HepG2 (cell line): ENCODE measurements around the gene DLG2. TPM values are rescaled to one million over a fixed set of nuclear protein-coding genes. Genes with fewer than 3 reads are reported as not detected.

ENCODE experiments used
- ATAC-seq: fragments of 200-7000 bp; cut with Tn5 transposase; 3 replicates; pipeline ENCODE4 v1.9.1; 2020; ENCODE audit warnings: mild to moderate bottlenecking, moderate library complexity
- BruUV-seq: library from RNA; stranded (reverse); fragments of 400-500 nt; replicated peaks from 2 replicates; lab custom pipeline; 2021; lab: Mats Ljungman, UMichigan
- CTCF ChIA-PET: fragments of 300-600 bp; formaldehyde crosslinking; extraction: SDS; loops from one replicate; lab custom pipeline; 2021; ENCODE audit warnings: low total read pairs, inconsistent platforms, low intra/inter-chr PET ratio; lab: Yijun Ruan, JAX
- POLR2A ChIA-PET: fragments of 350-600 bp; sonication (Branson Sonifier 250); formaldehyde crosslinking; loops from one replicate; lab custom pipeline; 2020; ENCODE audit warnings: antibody characterized with exemption, inconsistent platforms; lab: Yijun Ruan, JAX
- DNase-seq: peaks from one replicate; pipeline ENCODE4 v3.0.0-alpha.2; 2015; ENCODE audit warnings: low spot score
- FAIRE-seq: peaks from 3 replicates; lab custom pipeline; 2011; peaks lifted over from hg19 to GRCh38; lab: Jason Lieb, UNC
- H2AFZ ChIP-seq: one replicate; pipeline ENCODE4 v1.6.1; 2011; ENCODE audit warnings: low read length, inconsistent platforms
- H3K27ac ChIP-seq: fragments of 300-600 bp; 3 replicates; pipeline ENCODE4 v1.8.0; 2011; ENCODE audit warnings: mixed run types, mild to moderate bottlenecking, mixed read lengths, low read length, inconsistent platforms; ENCODE audit not compliant: insufficient read depth; ENCODE audit errors: extremely low read length
- H3K27me3 ChIP-seq, 2 experiments: fragments of 200-600 bp in 1 of 2; 2 replicates in 1 of 2; 3 replicates in 1 of 2; pipeline versions ENCODE4 v1.6.0 to v1.8.0; 2011; ENCODE audit warnings: low read length in 2 of 2, mild to moderate bottlenecking in 2 of 2, moderate library complexity in 2 of 2, inconsistent platforms in 1 of 2; ENCODE audit not compliant: insufficient read depth in 2 of 2, control insufficient read depth in 1 of 2
- H3K36me3 ChIP-seq, 2 experiments: fragments of 200-600 bp in 1 of 2; replicated peaks in 1 of 2; 2 replicates in 1 of 2; 3 replicates in 1 of 2; pipeline versions ENCODE4 v1.5.1 to v1.8.0; 2011; ENCODE audit warnings: low read length in 2 of 2, inconsistent platforms in 1 of 2; ENCODE audit not compliant: insufficient read depth in 2 of 2, control insufficient read depth in 1 of 2
- H3K4me1 ChIP-seq: 2 replicates; pipeline ENCODE4 v1.5.1; 2012; ENCODE audit warnings: low read length, inconsistent platforms; ENCODE audit not compliant: insufficient read depth
- H3K4me2 ChIP-seq: 2 replicates; pipeline ENCODE4 v1.6.0; 2011; ENCODE audit warnings: low read depth, low read length, inconsistent platforms
- H3K4me3 ChIP-seq, 3 experiments: fragments of 200-600 bp in 1 of 3; sonication (generic), shearing (Covaris generic) in 1 of 3; replicated peaks in 1 of 3; 2 replicates each; pipeline ENCODE4 v1.5.1; 2011 to 2016; ENCODE audit warnings: low read length in 3 of 3, inconsistent platforms in 2 of 3, low read depth in 2 of 3, mild to moderate bottlenecking in 2 of 3, control low read depth in 1 of 3, mixed read lengths in 1 of 3; ENCODE audit not compliant: insufficient read depth in 1 of 3
- H3K79me2 ChIP-seq: one replicate; pipeline ENCODE4 v1.6.1; 2011; ENCODE audit warnings: low read length, inconsistent platforms; ENCODE audit not compliant: insufficient read depth
- H3K9ac ChIP-seq: 2 replicates; pipeline ENCODE4 v1.6.0; 2011; ENCODE audit warnings: mild to moderate bottlenecking, low read depth, low read length, inconsistent platforms; ENCODE audit not compliant: insufficient read depth
- H3K9me3 ChIP-seq: 2 replicates; pipeline ENCODE4 v1.5.1; 2012; ENCODE audit warnings: mild to moderate bottlenecking, low read length
- H4K20me1 ChIP-seq: 2 replicates; pipeline ENCODE4 v1.6.0; 2011; ENCODE audit warnings: inconsistent platforms, mild to moderate bottlenecking, low read length, moderate library complexity; ENCODE audit not compliant: insufficient read depth
- DBP ChIP-seq: sonication (generic); formaldehyde crosslinking; IDR thresholded peaks from 2 replicates; pipeline ENCODE4 v1.4.0; 2020; ENCODE audit warnings: missing genetic modification reagents; ENCODE audit errors: not compliant biosample characterization
- ETV5 ChIP-seq: IDR thresholded peaks from 2 replicates; pipeline ENCODE4 v1.6.1; 2018; ENCODE audit warnings: missing biosample characterization, missing genetic modification reagents, inconsistent platforms, borderline replicate concordance
- FOXC1 ChIP-seq: sonication (generic); formaldehyde crosslinking; IDR thresholded peaks from 2 replicates; pipeline ENCODE4 v1.8.0; 2022; ENCODE audit warnings: mild to moderate bottlenecking, missing genetic modification reagents, borderline replicate concordance
- FOXP4 ChIP-seq: sonication (generic); formaldehyde crosslinking; IDR thresholded peaks from 2 replicates; pipeline ENCODE4 v1.4.0; 2020; ENCODE audit warnings: missing genetic modification reagents
- HOXA3 ChIP-seq: sonication (generic); formaldehyde crosslinking; IDR thresholded peaks from 2 replicates; pipeline ENCODE4 v1.5.0; 2020; ENCODE audit warnings: missing genetic modification reagents
- ISL2 ChIP-seq: sonication (generic); formaldehyde crosslinking; IDR thresholded peaks from 2 replicates; pipeline ENCODE4 v1.5.0; 2020; ENCODE audit warnings: missing genetic modification reagents
- PITX1 ChIP-seq: sonication (generic); formaldehyde crosslinking; IDR thresholded peaks from 2 replicates; pipeline ENCODE4 v1.5.1; 2020; ENCODE audit warnings: mild to moderate bottlenecking, missing genetic modification reagents
- PLRG1 ChIP-seq: fragments of 450-650 bp; conservative IDR thresholded peaks from 2 replicates; pipeline ENCODE4 v1.6.1; 2016
- PTBP1 ChIP-seq: fragments of 200-400 bp; formaldehyde crosslinking; IDR thresholded peaks from 2 replicates; pipeline ENCODE4 v1.6.1; 2018; ENCODE audit warnings: low read length, low read depth; ENCODE audit not compliant: poor library complexity, severe bottlenecking
- RAD21 ChIP-seq: fragments of 450-650 bp; formaldehyde crosslinking; IDR thresholded peaks from 2 replicates; pipeline ENCODE4 v1.5.0; 2020; ENCODE audit warnings: mild to moderate bottlenecking
- RBM39 ChIP-seq: fragments of 200-400 bp; formaldehyde crosslinking; IDR thresholded peaks from one replicate; pipeline ENCODE4 v1.6.1; 2018; ENCODE audit warnings: antibody characterized with exemption, mild to moderate bottlenecking, low read depth, low read length; ENCODE audit not compliant: poor library complexity, severe bottlenecking
- RFX3 ChIP-seq: IDR thresholded peaks from 2 replicates; pipeline ENCODE4 v1.6.1; 2016; ENCODE audit warnings: missing biosample characterization, missing genetic modification reagents
- SIX4 ChIP-seq: sonication (generic); formaldehyde crosslinking; IDR thresholded peaks from 2 replicates; pipeline ENCODE4 v1.4.0; 2020; ENCODE audit warnings: missing genetic modification reagents
- SKIL ChIP-seq: sonication (generic); formaldehyde crosslinking; IDR thresholded peaks from 2 replicates; pipeline ENCODE4 v1.8.0; 2022; ENCODE audit warnings: missing genetic modification reagents, mild to moderate bottlenecking, moderate library complexity, borderline replicate concordance
- TAF15 ChIP-seq: fragments of 200-400 bp; formaldehyde crosslinking; IDR thresholded peaks from one replicate; pipeline ENCODE4 v1.6.1; 2018; ENCODE audit warnings: mild to moderate bottlenecking, low read depth, low read length; ENCODE audit not compliant: poor library complexity, severe bottlenecking
- ZFP37 ChIP-seq: sonication (generic); formaldehyde crosslinking; IDR thresholded peaks from 2 replicates; pipeline ENCODE4 v1.4.0; 2020; ENCODE audit warnings: missing genetic modification reagents, borderline replicate concordance
- ZNF383 ChIP-seq: sonication (generic); formaldehyde crosslinking; IDR thresholded peaks from 2 replicates; pipeline ENCODE4 v1.4.0; 2020; ENCODE audit warnings: missing genetic modification reagents, mild to moderate bottlenecking, borderline replicate concordance
- ZNF563 ChIP-seq: sonication (generic); formaldehyde crosslinking; IDR thresholded peaks from 2 replicates; pipeline ENCODE4 v1.8.0; 2022; ENCODE audit warnings: mild to moderate bottlenecking, moderate library complexity, missing genetic modification reagents
- ZNF614 ChIP-seq: IDR thresholded peaks from 2 replicates; pipeline ENCODE4 v1.6.1; 2018; ENCODE audit warnings: missing biosample characterization, missing genetic modification reagents, inconsistent platforms, borderline replicate concordance
- ZNF703 ChIP-seq: sonication (generic); formaldehyde crosslinking; IDR thresholded peaks from 2 replicates; pipeline ENCODE4 v1.5.1; 2020; ENCODE audit warnings: missing genetic modification reagents, mild to moderate bottlenecking, moderate library complexity, borderline replicate concordance
- ZZZ3 ChIP-seq: sonication (generic); formaldehyde crosslinking; IDR thresholded peaks from 2 replicates; pipeline ENCODE4 v1.4.0; 2020; ENCODE audit warnings: missing genetic modification reagents, mild to moderate bottlenecking, borderline replicate concordance
- in situ Hi-C: cut with HindIII; loops from 2 replicates; pipeline ENCODE4 v1.10.0; 2017; ENCODE audit warnings: low pct_unique_long_range_greater_than_20kb; ENCODE audit not compliant: extremely low pct_ligation_motif_present
- intact Hi-C: fragments of 100-400 bp; cut with micrococcal nuclease; formaldehyde crosslinking; loops from one replicate; pipeline ENCODE4 v1.10.0; 2022; ENCODE audit not compliant: unreplicated experiment
- polyA plus RNA-seq, 8 experiments: library from polyadenylated mRNA; depleted of rRNA in 3 of 8; stranded (reverse) in 7 of 8; unstranded in 1 of 8; fragments of >200 nt; fragmentation: Illumina TruSeq in 4 of 8; extraction: Trizol in 4 of 8; gene quantifications; 2 replicates each; pipeline versions ENCODE4 v1.2.1 to v1.2.3, GENCODE V29; 2011 to 2016; ENCODE audit warnings: low read depth in 4 of 8, missing spikeins in 1 of 8, mixed read lengths in 1 of 8; ENCODE audit not compliant: insufficient read depth in 1 of 8
- total RNA-seq, 5 experiments: library from RNA; depleted of rRNA; stranded (reverse); fragments of >200 nt; fragmentation: Illumina TruSeq; extraction: Trizol; gene quantifications; 2 replicates each; pipeline ENCODE4 v1.2.3, GENCODE V29; 2016; ENCODE audit warnings: low read depth in 1 of 5

The DLG2 gene
- total and polyA plus RNA-seq, 2 of the 13 experiments (the other 11 are each of a cell fraction or from before 2014, with no cell fraction given), result 0.46 to 1.0 TPM

- TF ChIP-seq TAF15, result no peak
- TF ChIP-seq FOXP4 (CRISPR knock-in tag), result no peak
- no peak for TF ChIP-seq SKIL (CRISPR knock-in tag)
- TF ChIP-seq SIX4, result no peak
- no peak for TF ChIP-seq ZNF563 (CRISPR knock-in tag)
- TF ChIP-seq ZZZ3 (CRISPR knock-in tag), result no peak
- no peak for TF ChIP-seq HOXA3
- no peak for TF ChIP-seq PTBP1
- no peak for TF ChIP-seq ZNF703 (CRISPR knock-in tag)
Measured at GRCh38 chr11:84833488-84834088, 793.6 kb downstream of the DLG2 start (continued).

GRCh38 chr11:84830372-84830771, 796.8 kb downstream of the DLG2 start:
- Histone ChIP-seq H3K9ac (no peak overlapping the region), H3K27ac (no peak overlapping the region), H3K79me2 (no peaks in the 10 kb centered on the region), H3K36me3 (no peaks in the 10 kb centered on the region), H2AFZ (no peak overlapping the region), H3K4me3 (no peak overlapping the region), H3K9me3 (no peaks in the 10 kb centered on the region), H3K27me3 (no peaks in the 10 kb centered on the region), H3K4me2 (no peak overlapping the region), H3K4me1 (no peaks in the 10 kb centered on the region), H4K20me1 (no peaks in the 10 kb centered on the region)
- POLR2A ChIA-PET, result no interaction called here
- in situ Hi-C loops, result no loop called here
- CTCF ChIA-PET, result no interaction called here
- ATAC-seq, result no peak
- no TSS peak for BruUV-seq
- intact Hi-C loops, result no loop called here
- no peak for FAIRE-seq
- no peak for DNase-seq
- TF ChIP-seq PLRG1 (no peak), ISL2 (CRISPR knock-in tag) (no peak), RAD21 (CRISPR knock-in tag) (no peak), ZNF383 (CRISPR knock-in tag) (no peak), RBM39 (no peak), ETV5 (CRISPR knock-in tag) (no peak), ZNF614 (CRISPR knock-in tag) (no peak), ZFP37 (no peak), PITX1 (CRISPR knock-in tag) (no peak), DBP (no peak), RFX3 (no peak), FOXC1 (CRISPR knock-in tag) (no peak)
